ENCODE measurements around the gene OR2C1. TPM values are rescaled to one million over a fixed set of nuclear protein-coding genes. Genes with fewer than 3 reads are reported as not detected.

Gene OR2C1
- total RNA-seq, result 0.83 TPM in 1 of 2 replicates, not detected in the other

DNA sequence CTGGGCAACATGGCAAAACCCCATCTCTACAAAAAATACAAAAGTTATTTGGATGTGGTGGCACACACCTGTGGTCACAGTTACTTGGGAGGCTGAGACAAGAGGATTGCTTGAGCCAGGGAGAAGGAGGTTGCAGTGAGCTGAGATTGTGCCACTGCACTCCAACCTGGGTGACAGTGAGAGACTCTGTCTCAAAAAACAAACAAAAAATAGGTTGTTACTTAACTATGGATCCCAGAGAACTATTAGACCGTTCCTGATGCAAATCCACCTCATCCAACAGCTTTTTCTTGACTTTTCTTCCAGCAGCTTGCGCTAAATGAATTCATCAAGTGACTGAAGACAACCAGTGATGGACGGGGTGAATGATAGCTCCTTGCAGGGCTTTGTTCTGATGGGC lies at the start of gene OR2C1:
Gene OR2C1 (plus strand): TSS at position 301 of the 400 bp plus-strand sequence. CDS start 52 bp downstream, at position 353.

DNA sequence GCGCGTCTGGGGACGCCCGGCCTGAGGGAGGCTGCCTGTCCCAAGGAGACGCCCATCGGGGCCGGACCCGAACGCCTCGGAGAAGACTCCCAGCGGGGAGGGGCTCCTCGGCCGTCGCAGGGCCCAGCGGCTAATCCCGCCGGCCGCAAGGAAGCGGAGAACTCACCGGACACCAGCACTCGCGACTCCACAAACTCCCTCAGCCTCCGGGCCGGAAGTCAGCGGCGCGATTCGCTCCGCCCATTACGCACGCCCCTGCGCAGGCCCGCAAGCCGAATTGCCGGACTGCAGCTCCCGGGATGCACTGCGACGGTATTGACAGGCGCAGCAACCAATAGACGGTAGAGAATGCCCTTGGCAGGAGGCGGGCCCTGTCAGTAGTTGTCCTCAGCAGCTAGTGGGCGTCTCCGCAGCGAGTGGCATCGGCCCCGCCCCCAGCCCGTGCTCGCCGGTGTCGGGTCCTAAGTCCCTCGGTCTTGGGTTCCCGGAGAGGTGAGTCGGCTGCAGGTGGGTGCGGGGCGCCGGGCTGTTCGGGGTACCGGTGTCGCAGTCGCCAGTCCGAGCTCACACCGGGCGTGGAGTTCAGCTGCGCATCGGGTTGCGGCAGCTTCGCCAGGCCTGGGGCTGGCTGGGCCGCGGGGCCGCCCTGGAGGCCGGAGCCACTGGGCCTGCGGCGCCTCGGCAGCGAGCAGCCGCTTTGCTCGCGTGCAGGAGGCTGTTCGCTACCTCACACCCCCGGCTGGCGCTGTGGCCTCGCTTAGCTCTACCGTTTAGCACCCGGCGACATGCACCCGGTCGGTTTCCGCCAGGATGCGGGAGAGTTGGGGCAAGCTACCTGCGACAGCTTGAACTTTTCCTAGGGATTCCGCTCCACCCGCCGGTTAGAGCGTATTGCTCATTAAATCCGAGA lies 45.3 kb downstream of the OR2C1 start, which contains the start of the genes ZNF174 and ZSCAN32:
Gene ZNF174 (plus strand): TSS at position 437 of the 910 bp plus-strand sequence. CDS start 790 bp downstream, outside the sequence.
Gene ZSCAN32 (minus strand): TSS at position 226 of the 910 bp plus-strand sequence. CDS start 3,447 bp downstream, outside the sequence.

Other genes with a start within 250 kb of the OR2C1 start
- 17.6 and 25.1 TPM in 2 replicates for gene ZNF205, start 243.3 kb upstream of the OR2C1 start, total RNA-seq
- gene ZNF213, start 220.9 kb upstream of the OR2C1 start, total RNA-seq, result 9.0 and 11.6 TPM in 2 replicates
- gene OR1F1, start 167.7 kb upstream of the OR2C1 start, total RNA-seq, result not detected in 2 replicates
- gene ZNF200, start 120.7 kb upstream of the OR2C1 start, total RNA-seq, result 8.6 and 9.6 TPM in 2 replicates
- gene MEFV, start 99.3 kb upstream of the OR2C1 start, total RNA-seq, result under 0.01 and 0.15 TPM in 2 replicates
- 49.9 and 53.9 TPM in 2 replicates for gene ZNF263, start 72.4 kb upstream of the OR2C1 start, total RNA-seq
- 4.2 and 6.0 TPM in 2 replicates for gene TIGD7, start 50.5 kb upstream of the OR2C1 start, total RNA-seq
- gene ZNF75A, start 50.4 kb upstream of the OR2C1 start, total RNA-seq, result 20.2 and 26.6 TPM in 2 replicates
- 12.2 and 14.1 TPM in 2 replicates for gene ZSCAN32, start 45.1 kb downstream of the OR2C1 start, total RNA-seq
- gene ZNF174, start 45.3 kb downstream of the OR2C1 start, total RNA-seq, result 7.6 and 11.2 TPM in 2 replicates
- gene ZNF597, start 87.6 kb downstream of the OR2C1 start, total RNA-seq, result 1.3 and 2.0 TPM in 2 replicates
- gene NAA60, start 87.8 kb downstream of the OR2C1 start, total RNA-seq, result 15.3 and 23.0 TPM in 2 replicates
- not detected in 2 replicates for gene C16orf90, start 139.6 kb downstream of the OR2C1 start, total RNA-seq
- gene CLUAP1, start 145.1 kb downstream of the OR2C1 start, total RNA-seq, result 22.7 and 24.0 TPM in 2 replicates
- gene NLRC3, start 221.5 kb downstream of the OR2C1 start, total RNA-seq, result 0.15 and 0.17 TPM in 2 replicates

Measured in smooth muscle cell of trachea (primary cell).